Osteoblast (primary cell): ENCODE data around the gene INSYN2A. TPM values are rescaled to one million over a fixed set of nuclear protein-coding genes. Genes with fewer than 3 reads are reported as not detected.

Experiments
- DNase-seq: peaks from one replicate; pipeline ENCODE4 v3.0.0; 2011; ENCODE audit warnings: low spot score, mixed read lengths; ENCODE audit not compliant: insufficient read length; ENCODE audit errors: missing footprints
- H2AFZ ChIP-seq: 2 replicates; pipeline ENCODE4 v1.6.0; 2011; ENCODE audit warnings: mild to moderate bottlenecking, low read length
- H3K27ac ChIP-seq: 2 replicates; pipeline ENCODE4 v1.5.1; 2011; ENCODE audit warnings: mild to moderate bottlenecking, low read depth, low read length, moderate library complexity
- H3K27me3 ChIP-seq: 2 replicates; pipeline ENCODE4 v1.6.0; 2012; ENCODE audit warnings: mild to moderate bottlenecking, control low read depth, inconsistent platforms, low read length, moderate library complexity; ENCODE audit not compliant: insufficient read depth
- H3K36me3 ChIP-seq: 2 replicates; pipeline ENCODE4 v1.5.1; 2011; ENCODE audit warnings: mild to moderate bottlenecking, low read length, control low read depth, moderate library complexity; ENCODE audit not compliant: insufficient read depth
- H3K4me1 ChIP-seq: 2 replicates; pipeline ENCODE4 v1.5.1; 2011; ENCODE audit warnings: mild to moderate bottlenecking, low read length, control low read depth, moderate library complexity; ENCODE audit not compliant: insufficient read depth
- H3K4me2 ChIP-seq: 2 replicates; pipeline ENCODE4 v1.6.0; 2011; ENCODE audit warnings: mild to moderate bottlenecking, low read length; ENCODE audit not compliant: insufficient read depth
- H3K4me3 ChIP-seq: fragments of 200-600 bp; sonication (generic); 3 replicates; pipeline ENCODE4 v1.5.1; 2012; ENCODE audit warnings: mild to moderate bottlenecking, low read length, inconsistent platforms; ENCODE audit not compliant: insufficient read depth
- H3K79me2 ChIP-seq: 2 replicates; pipeline ENCODE4 v1.6.0; 2012; ENCODE audit warnings: mild to moderate bottlenecking, low read length, control low read depth, inconsistent platforms; ENCODE audit not compliant: insufficient read depth
- H3K9me3 ChIP-seq: 2 replicates; pipeline ENCODE4 v1.5.1; 2011; ENCODE audit warnings: low read depth, low read length, control low read depth
- H4K20me1 ChIP-seq: 2 replicates; pipeline ENCODE4 v1.6.0; 2012; ENCODE audit warnings: mild to moderate bottlenecking, low read length, control low read depth; ENCODE audit not compliant: insufficient read depth
- total RNA-seq: library from RNA; depleted of rRNA; stranded (reverse); fragments of >200 nt; gene quantifications from 2 replicates; pipeline ENCODE4 v1.2.3, GENCODE V29; 2012
- TF ChIP-seq, protein P1 (sequence below): IDR thresholded peaks from 2 replicates; pipeline ENCODE4 v1.5.1; 2011; ENCODE audit warnings: mild to moderate bottlenecking, low read depth, low read length, moderate library complexity; ENCODE audit errors: extremely low read depth

Gene INSYN2A
- total RNA-seq, 1 donor: 0.36 TPM

DNA sequence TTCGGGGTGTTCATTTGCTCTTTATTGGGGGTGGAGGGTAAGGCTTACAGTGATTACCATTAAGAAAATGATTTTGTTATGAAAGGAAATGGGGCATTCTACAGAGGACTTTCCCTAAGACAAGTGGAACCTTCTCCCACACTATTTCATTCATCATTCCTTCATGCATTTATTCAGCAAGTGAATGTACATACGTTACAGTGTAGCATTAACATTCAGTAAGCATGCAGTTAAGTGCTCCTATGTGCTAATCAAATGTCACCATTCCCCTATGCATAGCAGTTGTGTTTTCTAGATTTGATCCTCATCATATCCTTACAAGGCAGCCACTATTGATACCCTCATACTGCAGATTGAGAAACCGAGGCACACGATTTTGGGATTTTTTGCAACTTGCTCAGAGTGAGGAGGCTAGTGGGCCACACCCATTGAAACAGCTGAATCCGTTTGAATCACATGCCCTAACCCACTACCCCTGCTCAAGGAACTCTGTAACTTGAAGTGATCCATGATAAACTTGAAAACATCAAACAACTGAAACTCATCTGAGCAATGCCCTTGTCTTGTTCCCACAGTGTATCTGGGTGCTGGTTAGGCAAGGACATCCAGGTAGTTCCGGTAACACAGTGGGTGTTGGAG lies 16.7 kb downstream of the INSYN2A start:
- no peak overlapping the region for H3K4me3 ChIP-seq
- TF ChIP-seq, protein P1, sequence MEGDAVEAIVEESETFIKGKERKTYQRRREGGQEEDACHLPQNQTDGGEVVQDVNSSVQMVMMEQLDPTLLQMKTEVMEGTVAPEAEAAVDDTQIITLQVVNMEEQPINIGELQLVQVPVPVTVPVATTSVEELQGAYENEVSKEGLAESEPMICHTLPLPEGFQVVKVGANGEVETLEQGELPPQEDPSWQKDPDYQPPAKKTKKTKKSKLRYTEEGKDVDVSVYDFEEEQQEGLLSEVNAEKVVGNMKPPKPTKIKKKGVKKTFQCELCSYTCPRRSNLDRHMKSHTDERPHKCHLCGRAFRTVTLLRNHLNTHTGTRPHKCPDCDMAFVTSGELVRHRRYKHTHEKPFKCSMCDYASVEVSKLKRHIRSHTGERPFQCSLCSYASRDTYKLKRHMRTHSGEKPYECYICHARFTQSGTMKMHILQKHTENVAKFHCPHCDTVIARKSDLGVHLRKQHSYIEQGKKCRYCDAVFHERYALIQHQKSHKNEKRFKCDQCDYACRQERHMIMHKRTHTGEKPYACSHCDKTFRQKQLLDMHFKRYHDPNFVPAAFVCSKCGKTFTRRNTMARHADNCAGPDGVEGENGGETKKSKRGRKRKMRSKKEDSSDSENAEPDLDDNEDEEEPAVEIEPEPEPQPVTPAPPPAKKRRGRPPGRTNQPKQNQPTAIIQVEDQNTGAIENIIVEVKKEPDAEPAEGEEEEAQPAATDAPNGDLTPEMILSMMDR: no peak

DNA sequence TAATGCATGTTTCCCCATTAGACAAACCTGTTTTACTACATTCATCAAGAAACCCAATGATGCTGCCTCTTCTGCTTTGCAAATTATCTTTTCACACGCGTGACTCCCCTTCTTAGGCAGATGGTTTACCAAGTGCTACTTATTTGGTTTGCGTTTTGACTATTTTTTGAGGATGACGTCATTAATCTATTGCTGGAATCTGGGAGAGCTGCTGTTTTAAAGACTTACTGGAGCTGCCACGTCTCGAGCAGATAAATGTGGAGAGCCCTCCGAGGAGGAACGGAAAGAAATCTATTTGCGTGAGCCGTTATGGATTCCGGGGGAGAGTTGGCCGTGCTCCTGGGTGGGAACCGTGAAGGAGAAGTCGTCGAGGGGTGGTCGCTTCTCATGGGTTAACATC lies 19.7 kb downstream of the INSYN2A start:
- H3K9me3 ChIP-seq: no peaks in the 10 kb centered on the region
- H4K20me1 ChIP-seq: peaks cover 10% of the 10 kb centered on the region
- H3K36me3 ChIP-seq: no peaks in the 10 kb centered on the region
- H3K27ac ChIP-seq: no peak overlapping the region
- no peak overlapping the region for H3K4me3 ChIP-seq
- H2AFZ ChIP-seq: no peak overlapping the region
- no peaks in the 10 kb centered on the region for H3K79me2 ChIP-seq
- H3K4me2 ChIP-seq: no peak overlapping the region
- DNase-seq: no peak
- H3K4me1 ChIP-seq: no peaks in the 10 kb centered on the region
- H3K27me3 ChIP-seq: no peaks in the 10 kb centered on the region
- TF ChIP-seq, protein P1: no peak

More for the DNA sequence above, 16.7 kb downstream of the INSYN2A start:
- no peaks in the 10 kb centered on the region for H3K4me1 ChIP-seq
- no peaks in the 10 kb centered on the region for H3K79me2 ChIP-seq
- DNase-seq: no peak
- no peak overlapping the region for H3K4me2 ChIP-seq
- peaks cover 3% of the 10 kb centered on the region for H4K20me1 ChIP-seq
- H3K9me3 ChIP-seq: no peaks in the 10 kb centered on the region
- H3K27ac ChIP-seq: no peak overlapping the region
- H3K36me3 ChIP-seq: no peaks in the 10 kb centered on the region
- H3K27me3 ChIP-seq: no peaks in the 10 kb centered on the region
- H2AFZ ChIP-seq: no peak overlapping the region

DNA sequence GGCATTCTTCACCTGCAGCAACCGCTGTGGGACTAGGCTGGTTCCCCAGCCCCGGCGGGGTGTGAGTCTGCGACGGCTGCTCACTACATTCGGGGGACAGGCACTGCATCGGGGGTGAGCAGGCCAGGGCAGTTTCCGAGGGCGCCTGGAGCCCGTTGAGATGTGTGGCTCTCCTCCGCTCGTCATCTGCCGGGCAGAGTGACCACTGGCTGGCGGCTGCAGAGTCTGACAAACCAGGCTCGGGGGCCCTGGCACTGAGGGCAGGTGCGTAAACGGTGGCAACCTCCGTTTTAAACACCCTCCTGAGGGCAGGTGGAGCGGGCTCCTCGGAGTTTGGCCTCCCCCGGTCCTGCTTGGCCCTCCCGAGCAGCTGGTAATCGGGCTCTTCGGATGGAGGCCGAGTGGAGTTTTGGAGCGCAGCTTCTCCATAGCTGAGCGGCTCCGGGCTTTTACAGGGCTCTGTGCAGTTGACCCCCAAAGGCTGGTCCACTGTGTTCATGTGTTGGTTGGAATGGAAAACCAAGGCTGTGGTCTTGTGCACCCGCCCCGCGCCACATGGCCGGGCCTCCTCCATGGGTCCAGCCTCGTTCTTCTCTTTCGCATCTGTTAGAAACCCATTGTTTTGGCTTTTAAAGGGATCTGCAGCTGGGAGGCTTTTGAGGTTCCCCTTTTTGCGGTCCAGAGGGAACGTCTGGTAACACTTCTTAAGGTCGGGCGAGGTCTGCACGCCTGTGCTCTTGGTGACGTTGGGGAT lies 20.9 kb downstream of the INSYN2A start:
- no peaks in the 10 kb centered on the region for H3K27me3 ChIP-seq
- no peak overlapping the region for H2AFZ ChIP-seq
- no peaks in the 10 kb centered on the region for H3K9me3 ChIP-seq
- H3K4me2 ChIP-seq: no peak overlapping the region
- no peaks in the 10 kb centered on the region for H3K79me2 ChIP-seq
- TF ChIP-seq, protein P1: no peak
- no peaks in the 10 kb centered on the region for H3K36me3 ChIP-seq
- H4K20me1 ChIP-seq: peaks cover 10% of the 10 kb centered on the region
- no peak overlapping the region for H3K27ac ChIP-seq
- DNase-seq: no peak
- no peaks in the 10 kb centered on the region for H3K4me1 ChIP-seq
- H3K4me3 ChIP-seq: no peak overlapping the region

DNA sequence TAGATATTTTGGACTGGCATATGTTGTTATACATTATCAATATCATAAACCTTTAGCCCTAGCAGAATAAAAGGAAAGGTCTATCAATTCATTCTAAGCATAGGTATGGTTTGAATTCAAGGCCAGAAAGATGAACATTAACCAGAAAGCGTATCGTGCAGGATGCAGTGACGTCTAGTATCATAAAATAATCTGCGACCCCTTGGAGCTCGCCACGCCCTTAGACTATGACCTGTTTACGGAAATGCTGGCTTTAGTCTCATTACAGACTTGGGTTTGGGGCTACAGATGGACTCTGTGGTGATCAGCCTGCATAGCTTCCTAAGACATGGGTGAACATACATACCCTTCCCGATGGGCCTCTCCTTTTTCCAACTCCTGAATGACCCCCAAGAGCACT lies 21.5 kb downstream of the INSYN2A start:
- no peaks in the 10 kb centered on the region for H3K27me3 ChIP-seq
- no peaks in the 10 kb centered on the region for H3K4me1 ChIP-seq
- no peaks in the 10 kb centered on the region for H3K9me3 ChIP-seq
- TF ChIP-seq, protein P1: no peak
- no peaks in the 10 kb centered on the region for H3K79me2 ChIP-seq
- H3K36me3 ChIP-seq: no peaks in the 10 kb centered on the region
- no peak for DNase-seq
- H3K4me2 ChIP-seq: no peak overlapping the region
- H2AFZ ChIP-seq: no peak overlapping the region
- H3K4me3 ChIP-seq: no peak overlapping the region
- H4K20me1 ChIP-seq: peaks cover 10% of the 10 kb centered on the region
- H3K27ac ChIP-seq: no peak overlapping the region
